ENCODE measurements around the gene PHF8. TPM values are rescaled to one million over a fixed set of nuclear protein-coding genes. Genes with fewer than 3 reads are reported as not detected.

PHF8 gene
- total RNA-seq (2021), result 30.7 and 31.0 TPM in 2 replicates
- percentile 69 among the genes with signal in this experiment for Bru-seq, nascent RNA
- percentile 70 among the genes with signal in this experiment for BruChase-seq, experiment 1, labeled RNA remaining after a 2-hour chase
- percentile 79 among the genes with signal in this experiment for BruChase-seq, experiment 2, labeled RNA remaining after a 6-hour chase
- long read RNA-seq, full-length matches to known transcripts, result 4 of 23 reads
- long read RNA-seq, partial matches to known transcripts, result 7 of 23 reads
- long read RNA-seq, other reads (novel, unspliced or antisense), result 12 of 23 reads

DNA sequence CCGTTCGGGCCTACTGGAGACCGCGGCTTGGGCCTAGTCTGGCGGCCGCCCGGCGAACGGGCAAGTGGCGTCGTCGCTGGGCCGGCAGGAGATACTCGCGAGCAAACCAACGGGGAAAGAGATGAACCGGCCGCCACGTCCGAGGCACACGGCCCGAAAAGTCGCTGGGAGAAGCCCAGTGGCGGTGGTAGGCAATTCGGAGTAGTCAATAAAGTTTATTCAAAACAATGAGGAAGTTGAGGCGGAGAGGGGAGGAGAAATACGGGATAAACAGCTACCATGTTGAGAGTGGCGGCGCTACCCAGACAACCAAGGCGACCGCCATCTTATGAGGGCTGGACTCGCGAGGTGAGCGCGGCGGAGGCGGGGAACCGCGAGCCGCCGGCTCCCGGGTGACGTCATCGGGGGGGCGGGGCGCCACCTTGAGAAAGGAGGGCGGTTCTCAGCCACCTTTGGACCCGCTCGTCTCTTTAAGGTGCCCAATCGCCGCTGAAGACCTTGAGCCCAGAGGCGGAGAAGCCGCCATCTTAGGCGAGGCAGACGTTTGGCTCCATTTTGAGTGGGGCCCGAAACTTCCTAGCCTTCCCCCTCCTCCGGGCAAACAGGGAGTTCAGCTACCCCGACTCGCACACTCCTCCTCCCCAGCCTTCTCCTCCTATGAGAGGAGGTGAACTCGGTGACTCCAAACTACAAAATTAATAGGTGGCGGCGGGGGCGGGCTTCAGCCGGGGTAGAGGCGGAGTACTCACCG, at the start of gene PHF8:
PHF8 (minus strand) TSS at position 348 of the 751 bp plus-strand sequence. CDS start 1,745 bp downstream, outside the sequence.
- no TSS peak for BruUV-seq (replicated peaks)
- Histone ChIP-seq H3K4me3 (ENCODE audit: low read depth, low read length, poor library complexity, severe bottlenecking) (peak within 1 kb of the TSS; percentile 60), H3K27ac (ENCODE audit: low read depth, low read length, poor library complexity, severe bottlenecking) (peak within 1 kb of the TSS; percentile 92), H3K9me3 (ENCODE audit: low read depth, low read length, poor library complexity, severe bottlenecking) (no peaks in the 10 kb centered on the region), H3K27me3 (replicated peaks; ENCODE audit: insufficient read depth, low read depth, low read length, poor library complexity) (no peaks in the 10 kb centered on the region), H3K4me1 (ENCODE audit: insufficient read depth, low read length, poor library complexity, severe bottlenecking) (no peaks in the 10 kb centered on the region), H3K36me3 (ENCODE audit: insufficient read depth, low read length, poor library complexity, severe bottlenecking) (peaks cover 8% of the 10 kb centered on the region)
- intact Hi-C loops (cut with micrococcal nuclease; ENCODE audit: unreplicated experiment), result loop anchor here (5.0 kb wide), 1 partner anchor 398 kb away; the partner anchor contains the start of gene TSR2
- DNase-seq (ENCODE audit: low spot score), result peak; percentile 95
- CTCF ChIA-PET, result no interaction called here
- TF ChIP-seq, protein P1, sequence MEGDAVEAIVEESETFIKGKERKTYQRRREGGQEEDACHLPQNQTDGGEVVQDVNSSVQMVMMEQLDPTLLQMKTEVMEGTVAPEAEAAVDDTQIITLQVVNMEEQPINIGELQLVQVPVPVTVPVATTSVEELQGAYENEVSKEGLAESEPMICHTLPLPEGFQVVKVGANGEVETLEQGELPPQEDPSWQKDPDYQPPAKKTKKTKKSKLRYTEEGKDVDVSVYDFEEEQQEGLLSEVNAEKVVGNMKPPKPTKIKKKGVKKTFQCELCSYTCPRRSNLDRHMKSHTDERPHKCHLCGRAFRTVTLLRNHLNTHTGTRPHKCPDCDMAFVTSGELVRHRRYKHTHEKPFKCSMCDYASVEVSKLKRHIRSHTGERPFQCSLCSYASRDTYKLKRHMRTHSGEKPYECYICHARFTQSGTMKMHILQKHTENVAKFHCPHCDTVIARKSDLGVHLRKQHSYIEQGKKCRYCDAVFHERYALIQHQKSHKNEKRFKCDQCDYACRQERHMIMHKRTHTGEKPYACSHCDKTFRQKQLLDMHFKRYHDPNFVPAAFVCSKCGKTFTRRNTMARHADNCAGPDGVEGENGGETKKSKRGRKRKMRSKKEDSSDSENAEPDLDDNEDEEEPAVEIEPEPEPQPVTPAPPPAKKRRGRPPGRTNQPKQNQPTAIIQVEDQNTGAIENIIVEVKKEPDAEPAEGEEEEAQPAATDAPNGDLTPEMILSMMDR (conservative IDR thresholded peaks at IDR 0.05; ENCODE audit: low read depth, low read length), result no peak
- no peak for TF ChIP-seq EZH2 (IDR thresholded peaks at IDR 0.05; ENCODE audit: borderline replicate concordance, low read depth, low read length, poor library complexity, severe bottlenecking)
- POLR2A ChIA-PET (ENCODE audit: low non-redundant PET), result interaction anchor here (0.7 kb wide), 1 partner anchor 438 kb away, joined by 3 read pairs; no protein-coding TSS in a partner anchor

DNA sequence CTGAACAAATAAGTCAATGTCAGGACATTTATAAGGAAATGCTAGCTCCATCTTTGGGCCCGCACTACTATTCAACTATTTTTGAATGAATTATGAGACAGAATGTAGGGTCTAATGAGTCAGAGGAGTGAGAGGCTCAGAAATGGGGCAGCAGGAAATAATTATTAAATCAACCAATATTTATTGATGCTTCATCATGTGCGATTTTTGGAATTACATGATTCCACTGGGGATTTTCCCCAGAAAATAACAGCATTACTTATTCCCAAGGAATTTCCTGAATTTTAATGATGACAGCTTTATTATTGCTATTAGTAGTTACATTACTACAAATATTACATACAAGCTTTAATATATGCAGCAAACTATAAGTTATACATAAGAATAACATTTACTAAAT, 49.3 kb upstream of the PHF8 start:
- BruUV-seq (replicated peaks), result no TSS peak
- Histone ChIP-seq H3K4me1 (ENCODE audit: insufficient read depth, low read length, poor library complexity, severe bottlenecking) (no peaks in the 10 kb centered on the region), H3K4me3 (ENCODE audit: low read depth, low read length, poor library complexity, severe bottlenecking) (no peak overlapping the region), H3K27me3 (replicated peaks; ENCODE audit: insufficient read depth, low read depth, low read length, poor library complexity) (no peaks in the 10 kb centered on the region), H3K9me3 (ENCODE audit: low read depth, low read length, poor library complexity, severe bottlenecking) (no peaks in the 10 kb centered on the region), H3K27ac (ENCODE audit: low read depth, low read length, poor library complexity, severe bottlenecking) (no peak overlapping the region), H3K36me3 (ENCODE audit: insufficient read depth, low read length, poor library complexity, severe bottlenecking) (no peaks in the 10 kb centered on the region)
- no peak for TF ChIP-seq EZH2 (IDR thresholded peaks at IDR 0.05; ENCODE audit: borderline replicate concordance, low read depth, low read length, poor library complexity, severe bottlenecking)
- TF ChIP-seq, protein P1 (conservative IDR thresholded peaks at IDR 0.05; ENCODE audit: low read depth, low read length), result no peak
- ChIA-PET POLR2A (ENCODE audit: low non-redundant PET) (no interaction called here), CTCF (no interaction called here)
- intact Hi-C loops (cut with micrococcal nuclease; ENCODE audit: unreplicated experiment), result no loop called here
- no peak for DNase-seq (ENCODE audit: low spot score)

DNA sequence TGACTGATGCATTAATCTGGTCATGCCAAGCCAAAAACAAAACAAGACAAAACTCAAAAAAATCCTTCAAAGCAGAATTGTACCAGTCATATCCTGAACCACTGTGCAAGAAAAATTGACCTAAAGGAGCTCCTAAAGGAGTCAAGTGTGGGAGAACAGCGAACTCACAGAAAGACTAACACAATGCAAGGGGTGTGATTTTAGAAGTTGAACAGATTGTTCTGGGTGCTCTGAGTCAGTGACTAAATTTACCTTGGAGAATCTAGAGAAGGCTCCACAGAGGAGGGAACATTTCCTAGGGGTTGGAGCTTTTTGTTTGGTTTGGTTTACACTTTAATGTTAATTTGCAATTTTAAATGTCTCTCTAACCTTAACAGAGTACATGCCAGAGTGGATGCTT, 48.9 kb upstream of the PHF8 start:
- CTCF ChIA-PET, result no interaction called here
- no peaks in the 10 kb centered on the region for H3K4me1 ChIP-seq (ENCODE audit: insufficient read depth, low read length, poor library complexity, severe bottlenecking)
- H3K4me3 ChIP-seq (ENCODE audit: low read depth, low read length, poor library complexity, severe bottlenecking), result no peak overlapping the region
- BruUV-seq (replicated peaks), result no TSS peak
- no peak overlapping the region for H3K27ac ChIP-seq (ENCODE audit: low read depth, low read length, poor library complexity, severe bottlenecking)
- H3K36me3 ChIP-seq (ENCODE audit: insufficient read depth, low read length, poor library complexity, severe bottlenecking), result no peaks in the 10 kb centered on the region
- no peak for DNase-seq (ENCODE audit: low spot score)
- intact Hi-C loops (cut with micrococcal nuclease; ENCODE audit: unreplicated experiment), result no loop called here
- no peak for TF ChIP-seq EZH2 (IDR thresholded peaks at IDR 0.05; ENCODE audit: borderline replicate concordance, low read depth, low read length, poor library complexity, severe bottlenecking)
- TF ChIP-seq, protein P1 (conservative IDR thresholded peaks at IDR 0.05; ENCODE audit: low read depth, low read length), result no peak
- H3K9me3 ChIP-seq (ENCODE audit: low read depth, low read length, poor library complexity, severe bottlenecking), result no peaks in the 10 kb centered on the region
- POLR2A ChIA-PET (ENCODE audit: low non-redundant PET), result no interaction called here
- no peaks in the 10 kb centered on the region for H3K27me3 ChIP-seq (replicated peaks; ENCODE audit: insufficient read depth, low read depth, low read length, poor library complexity)

Measured in A673 (cell line).